ENCODE measurements around the gene SLC9A1. TPM values are rescaled to one million over a fixed set of nuclear protein-coding genes. Genes with fewer than 3 reads are reported as not detected.
A peak's percentile ranks its signal among the peaks of the same experiment; 100 is the strongest.

SLC9A1 gene
- polyA plus RNA-seq, 4 donors: 24.7 to 41.3 (median 40.7) TPM

DNA sequence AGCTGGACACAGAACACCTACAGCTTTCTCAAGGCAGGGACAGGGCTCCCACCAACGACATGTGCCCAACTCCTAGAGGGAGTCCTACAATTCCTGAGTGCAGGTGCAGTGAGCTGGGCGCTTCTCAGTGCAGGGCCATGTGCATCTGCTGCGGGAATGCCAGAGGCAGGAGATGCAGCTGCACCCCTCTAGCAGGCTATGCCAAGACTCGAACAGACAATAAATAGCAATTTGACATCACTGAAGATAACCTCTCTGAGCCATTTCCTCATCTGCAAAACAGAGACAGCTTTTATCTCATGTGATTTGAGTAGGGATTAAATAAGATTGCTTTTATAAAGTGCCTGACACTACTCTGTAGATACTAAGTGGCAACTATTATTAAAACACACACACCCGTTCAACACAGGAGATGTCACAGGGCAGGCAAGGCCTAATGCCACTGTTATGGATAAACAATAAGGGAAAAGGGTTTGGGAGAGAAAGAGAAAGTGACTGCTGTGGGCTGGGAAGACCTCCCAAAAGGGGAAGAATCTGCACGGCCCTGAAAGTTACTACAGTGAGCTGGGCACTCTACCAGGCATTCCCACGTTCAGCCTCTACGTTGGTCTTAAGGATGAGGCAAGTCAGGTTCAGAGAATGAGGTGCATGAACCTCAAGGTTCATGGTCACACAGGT is 5.7 kb downstream of the SLC9A1 start:
- no peak for FAIRE-seq
- H3K9me3 ChIP-seq (ENCODE audit: control insufficient read depth in 2 of 2, insufficient read depth in 1 of 2, low read depth in 1 of 2, low read length in 1 of 2): no peaks in the 10 kb centered on the region
- peaks cover 11 to 43% (median 12%) of the 10 kb centered on the region in 3 donors for H3K4me1 ChIP-seq (ENCODE audit: control insufficient read depth in 3 of 3, insufficient read depth in 2 of 3, low read depth in 1 of 3, low read length in 2 of 3)
- no peaks in the 10 kb centered on the region for H3K27me3 ChIP-seq (ENCODE audit: control insufficient read depth in 3 of 3, insufficient read depth in 3 of 3, low read length in 3 of 3)
- WGBS, 3 donors: 45 to 56% (median 52%) methylated on average over 8 of the region's 8 CpGs
- no peak overlapping the region for H3K4me3 ChIP-seq (ENCODE audit: low read depth in 1 of 3, low read length in 3 of 3)
- peaks cover 0 to 43% (median 0%) of the 10 kb centered on the region in 3 donors for H3K36me3 ChIP-seq (ENCODE audit: control insufficient read depth in 3 of 3, insufficient read depth in 2 of 3, low read depth in 1 of 3, low read length in 3 of 3)
- peak overlapping the region in 1 of 3 donors; percentile 22 for H3K27ac ChIP-seq (ENCODE audit: low read depth in 1 of 3, low read length in 2 of 3)
- no peak for DNase-seq

GRCh38 chr1:27148591-27148990 is 6.3 kb downstream of the SLC9A1 start:
- H3K9me3 ChIP-seq (ENCODE audit: control insufficient read depth in 2 of 2, insufficient read depth in 1 of 2, low read depth in 1 of 2, low read length in 1 of 2): no peaks in the 10 kb centered on the region
- no peaks in the 10 kb centered on the region for H3K27me3 ChIP-seq (ENCODE audit: control insufficient read depth in 3 of 3, insufficient read depth in 3 of 3, low read length in 3 of 3)
- no peak overlapping the region for H3K27ac ChIP-seq (ENCODE audit: low read depth in 1 of 3, low read length in 2 of 3)
- no peak overlapping the region for H3K4me3 ChIP-seq (ENCODE audit: low read depth in 1 of 3, low read length in 3 of 3)
- no peak for DNase-seq
- H3K36me3 ChIP-seq (ENCODE audit: control insufficient read depth in 3 of 3, insufficient read depth in 2 of 3, low read depth in 1 of 3, low read length in 3 of 3): peaks cover 0 to 43% (median 0%) of the 10 kb centered on the region in 3 donors
- peaks cover 6 to 42% (median 11%) of the 10 kb centered on the region in 3 donors for H3K4me1 ChIP-seq (ENCODE audit: control insufficient read depth in 3 of 3, insufficient read depth in 2 of 3, low read depth in 1 of 3, low read length in 2 of 3)
- no peak for FAIRE-seq
- WGBS, 3 donors: 59 to 96% (median 88%) methylated on average over 2 of the region's 2 CpGs

- WGBS, 3 donors: 97 to 100% (median 100%) methylated on average over 1 of the region's 1 CpG
- FAIRE-seq (no peak), DNase-seq (no peak)
- Histone ChIP-seq H3K4me3 (ENCODE audit: low read depth in 1 of 3, low read length in 3 of 3) (no peak overlapping the region), H3K4me1 (ENCODE audit: control insufficient read depth in 3 of 3, insufficient read depth in 2 of 3, low read depth in 1 of 3, low read length in 2 of 3) (peaks cover 10 to 42% (median 17%) of the 10 kb centered on the region in 3 donors), H3K9me3 (ENCODE audit: control insufficient read depth in 2 of 2, insufficient read depth in 1 of 2, low read depth in 1 of 2, low read length in 1 of 2) (no peaks in the 10 kb centered on the region), H3K27me3 (ENCODE audit: control insufficient read depth in 3 of 3, insufficient read depth in 3 of 3, low read length in 3 of 3) (no peaks in the 10 kb centered on the region), H3K36me3 (ENCODE audit: control insufficient read depth in 3 of 3, insufficient read depth in 2 of 3, low read depth in 1 of 3, low read length in 3 of 3) (peaks cover 0 to 43% (median 0%) of the 10 kb centered on the region in 3 donors), H3K27ac (ENCODE audit: low read depth in 1 of 3, low read length in 2 of 3) (no peak overlapping the region)
Measured at GRCh38 chr1:27147842-27148518, 6.9 kb downstream of the SLC9A1 start.

GRCh38 chr1:27145934-27146354 is 9.0 kb downstream of the SLC9A1 start:
- 61 to 81% (median 73%) methylated on average over 7 of the region's 7 CpGs for WGBS, 3 donors
- H3K4me3 ChIP-seq (ENCODE audit: low read depth in 1 of 3, low read length in 3 of 3): no peak overlapping the region
- H3K4me1 ChIP-seq (ENCODE audit: control insufficient read depth in 3 of 3, insufficient read depth in 2 of 3, low read depth in 1 of 3, low read length in 2 of 3): peaks cover 9 to 27% (median 26%) of the 10 kb centered on the region in 3 donors
- no peaks in the 10 kb centered on the region for H3K9me3 ChIP-seq (ENCODE audit: control insufficient read depth in 2 of 2, insufficient read depth in 1 of 2, low read depth in 1 of 2, low read length in 1 of 2)
- DNase-seq (no peak), FAIRE-seq (no peak)
- peak overlapping the region in 2 of 3 donors; percentile 50 to 82 for H3K27ac ChIP-seq (ENCODE audit: low read depth in 1 of 3, low read length in 2 of 3)
- peaks cover 0 to 41% (median 0%) of the 10 kb centered on the region in 3 donors for H3K36me3 ChIP-seq (ENCODE audit: control insufficient read depth in 3 of 3, insufficient read depth in 2 of 3, low read depth in 1 of 3, low read length in 3 of 3)
- H3K27me3 ChIP-seq (ENCODE audit: control insufficient read depth in 3 of 3, insufficient read depth in 3 of 3, low read length in 3 of 3): no peaks in the 10 kb centered on the region

DNA sequence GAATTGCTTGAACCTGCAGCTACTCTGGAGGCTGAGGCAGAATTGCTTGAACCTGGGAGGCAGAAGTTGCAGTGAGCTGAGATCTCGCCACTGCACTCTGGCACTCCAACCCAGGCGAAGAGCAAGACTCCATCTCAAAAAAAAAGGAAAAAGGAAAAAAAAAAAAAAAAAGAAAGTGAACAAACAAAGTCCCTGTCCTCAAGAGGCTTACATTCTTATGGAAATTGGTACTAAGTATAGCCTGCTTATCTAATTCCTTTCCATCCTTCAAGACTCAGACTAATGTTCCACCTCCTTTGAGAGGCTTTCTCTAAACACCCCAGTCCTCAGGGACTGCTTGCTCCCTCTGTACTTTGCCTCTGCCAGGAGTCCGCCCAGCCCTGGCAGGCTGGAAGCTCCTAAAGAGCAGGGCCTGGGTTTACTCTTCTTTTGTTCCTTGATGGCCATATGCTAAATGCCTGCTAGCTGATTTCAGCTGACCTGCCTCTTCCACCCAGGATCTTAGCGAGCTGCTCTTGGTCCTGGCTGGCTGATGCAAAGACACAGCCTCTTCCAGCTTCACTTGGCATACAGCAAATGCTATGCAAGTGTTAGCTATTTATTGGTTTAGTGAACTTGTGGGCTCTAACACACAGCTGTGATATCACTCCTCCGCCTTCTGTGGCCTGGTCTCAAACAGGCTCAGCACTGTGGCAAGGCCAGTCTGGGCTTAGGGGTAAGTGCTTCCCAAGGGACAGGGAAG is 9.8 kb downstream of the SLC9A1 start:
- peak in 1 of 2 donors; percentile 77 for DNase-seq
- Histone ChIP-seq H3K4me3 (ENCODE audit: low read depth in 1 of 3, low read length in 3 of 3) (no peak overlapping the region), H3K36me3 (ENCODE audit: control insufficient read depth in 3 of 3, insufficient read depth in 2 of 3, low read depth in 1 of 3, low read length in 3 of 3) (peaks cover 0 to 38% (median 0%) of the 10 kb centered on the region in 3 donors), H3K4me1 (ENCODE audit: control insufficient read depth in 3 of 3, insufficient read depth in 2 of 3, low read depth in 1 of 3, low read length in 2 of 3) (peaks cover 9 to 29% (median 27%) of the 10 kb centered on the region in 3 donors), H3K9me3 (ENCODE audit: control insufficient read depth in 2 of 2, insufficient read depth in 1 of 2, low read depth in 1 of 2, low read length in 1 of 2) (no peaks in the 10 kb centered on the region), H3K27me3 (ENCODE audit: control insufficient read depth in 3 of 3, insufficient read depth in 3 of 3, low read length in 3 of 3) (no peaks in the 10 kb centered on the region), H3K27ac (ENCODE audit: low read depth in 1 of 3, low read length in 2 of 3) (peak overlapping the region; percentile 59 to 82 (median 79))
- 56 to 70% (median 63%) methylated on average over 5 of the region's 5 CpGs for WGBS, 3 donors
- no peak for FAIRE-seq

DNA sequence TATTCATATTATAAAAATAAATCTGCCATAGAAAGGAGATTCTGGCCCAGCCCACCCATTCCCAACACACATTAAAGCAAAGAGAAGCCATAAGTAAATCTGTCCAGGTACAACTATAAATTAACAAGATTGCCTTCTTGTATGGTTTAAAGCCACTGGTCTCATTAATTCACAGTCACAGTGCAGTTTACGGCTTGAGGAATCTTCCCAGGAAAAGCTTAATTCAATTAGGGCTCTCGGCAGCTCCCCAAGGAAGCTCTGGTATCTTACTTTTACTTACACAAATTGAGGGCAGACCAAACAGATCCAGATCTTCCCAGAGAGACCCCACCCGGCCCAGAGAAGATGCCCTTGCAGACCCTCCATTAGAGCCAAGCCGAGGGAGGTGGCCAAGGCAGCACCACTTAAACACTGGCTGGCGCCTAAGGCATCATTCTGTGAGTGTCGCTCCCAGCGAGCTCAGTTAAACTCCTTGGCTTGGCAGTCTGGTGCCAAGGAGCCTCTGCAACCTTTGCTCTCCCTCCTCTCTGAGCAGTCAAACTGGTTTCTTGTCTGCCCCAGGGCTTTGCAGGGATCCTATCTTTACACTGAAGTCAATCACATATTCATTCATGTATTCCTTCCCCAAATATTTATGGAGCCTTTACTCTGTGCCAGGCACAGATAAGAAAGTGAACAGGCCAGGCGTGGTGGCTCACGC is 10.7 kb downstream of the SLC9A1 start:
- Histone ChIP-seq H3K4me1 (ENCODE audit: control insufficient read depth in 3 of 3, insufficient read depth in 2 of 3, low read depth in 1 of 3, low read length in 2 of 3) (peaks cover 9 to 32% (median 27%) of the 10 kb centered on the region in 3 donors), H3K9me3 (ENCODE audit: control insufficient read depth in 2 of 2, insufficient read depth in 1 of 2, low read depth in 1 of 2, low read length in 1 of 2) (no peaks in the 10 kb centered on the region), H3K4me3 (ENCODE audit: low read depth in 1 of 3, low read length in 3 of 3) (no peak overlapping the region), H3K27me3 (ENCODE audit: control insufficient read depth in 3 of 3, insufficient read depth in 3 of 3, low read length in 3 of 3) (no peaks in the 10 kb centered on the region), H3K27ac (ENCODE audit: low read depth in 1 of 3, low read length in 2 of 3) (peak overlapping the region; percentile 59 to 82 (median 79)), H3K36me3 (ENCODE audit: control insufficient read depth in 3 of 3, insufficient read depth in 2 of 3, low read depth in 1 of 3, low read length in 3 of 3) (peaks cover 0 to 37% (median 0%) of the 10 kb centered on the region in 3 donors)
- 15 to 56% (median 28%) methylated on average over 9 of the region's 9 CpGs for WGBS, 3 donors
- DNase-seq (peak; percentile 83 to 96), FAIRE-seq (no peak)

DNA sequence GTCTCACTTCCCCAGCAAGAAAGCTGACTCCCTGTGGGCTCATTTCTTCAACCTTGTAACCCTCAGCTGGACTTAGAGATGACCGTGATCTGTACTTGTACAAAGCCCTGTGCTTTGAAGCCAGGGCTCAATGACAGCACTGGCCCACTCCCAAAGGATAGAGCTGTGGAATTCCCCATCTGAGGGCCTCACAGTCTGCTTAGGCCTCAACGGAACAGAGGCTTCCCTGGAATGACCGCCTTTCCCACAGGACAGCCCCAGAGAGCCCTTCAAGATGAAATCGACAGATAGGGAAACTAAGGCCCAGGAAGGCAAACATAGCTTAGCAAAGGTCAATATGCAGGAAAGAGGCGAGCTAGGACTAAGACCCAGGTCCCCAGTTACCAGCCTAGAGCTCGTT is 11.5 kb downstream of the SLC9A1 start:
- peaks cover 9 to 38% (median 31%) of the 10 kb centered on the region in 3 donors for H3K4me1 ChIP-seq (ENCODE audit: control insufficient read depth in 3 of 3, insufficient read depth in 2 of 3, low read depth in 1 of 3, low read length in 2 of 3)
- H3K27me3 ChIP-seq (ENCODE audit: control insufficient read depth in 3 of 3, insufficient read depth in 3 of 3, low read length in 3 of 3): no peaks in the 10 kb centered on the region
- FAIRE-seq: no peak
- H3K4me3 ChIP-seq (ENCODE audit: low read depth in 1 of 3, low read length in 3 of 3): no peak overlapping the region
- H3K27ac ChIP-seq (ENCODE audit: low read depth in 1 of 3, low read length in 2 of 3): peak overlapping the region in 2 of 3 donors; percentile 55 to 59
- 57 to 70% (median 61%) methylated on average over 6 of the region's 6 CpGs for WGBS, 3 donors
- H3K9me3 ChIP-seq (ENCODE audit: control insufficient read depth in 2 of 2, insufficient read depth in 1 of 2, low read depth in 1 of 2, low read length in 1 of 2): no peaks in the 10 kb centered on the region
- no peak for DNase-seq
- H3K36me3 ChIP-seq (ENCODE audit: control insufficient read depth in 3 of 3, insufficient read depth in 2 of 3, low read depth in 1 of 3, low read length in 3 of 3): peaks cover 0 to 36% (median 0%) of the 10 kb centered on the region in 3 donors

DNA sequence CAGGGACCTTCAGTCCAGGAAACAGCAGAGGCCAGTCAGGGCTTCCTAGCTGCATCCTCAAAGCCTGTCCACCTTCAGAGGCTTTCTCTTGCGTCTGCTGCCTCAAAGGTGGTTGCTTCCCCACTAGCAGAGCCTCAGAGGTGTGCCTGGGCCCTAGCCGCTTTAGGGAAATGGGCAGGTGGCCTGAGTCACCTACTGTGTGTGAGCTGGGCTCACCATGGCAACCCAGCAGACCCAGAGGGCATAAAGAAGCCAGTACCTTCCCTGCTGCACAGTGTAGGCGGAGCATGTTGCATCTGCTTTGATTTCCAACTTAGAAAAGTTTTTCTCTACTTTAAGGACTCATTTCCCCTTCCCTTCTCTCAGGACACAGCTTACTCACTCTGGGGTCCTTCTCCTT is 12.5 kb downstream of the SLC9A1 start:
- DNase-seq (no peak), FAIRE-seq (no peak)
- peaks cover 12 to 43% (median 40%) of the 10 kb centered on the region in 3 donors for H3K4me1 ChIP-seq (ENCODE audit: control insufficient read depth in 3 of 3, insufficient read depth in 2 of 3, low read depth in 1 of 3, low read length in 2 of 3)

More for the DNA sequence above, 12.5 kb downstream of the SLC9A1 start:
- H3K36me3 ChIP-seq (ENCODE audit: control insufficient read depth in 3 of 3, insufficient read depth in 2 of 3, low read depth in 1 of 3, low read length in 3 of 3): peaks cover 0 to 39% (median 0%) of the 10 kb centered on the region in 3 donors
- 74 to 79% (median 77%) methylated on average over 3 of the region's 3 CpGs for WGBS, 3 donors
- H3K27me3 ChIP-seq (ENCODE audit: control insufficient read depth in 3 of 3, insufficient read depth in 3 of 3, low read length in 3 of 3): no peaks in the 10 kb centered on the region
- H3K27ac ChIP-seq (ENCODE audit: low read depth in 1 of 3, low read length in 2 of 3): peak overlapping the region in 1 of 3 donors; percentile 43
- H3K9me3 ChIP-seq (ENCODE audit: control insufficient read depth in 2 of 2, insufficient read depth in 1 of 2, low read depth in 1 of 2, low read length in 1 of 2): no peaks in the 10 kb centered on the region
- H3K4me3 ChIP-seq (ENCODE audit: low read depth in 1 of 3, low read length in 3 of 3): no peak overlapping the region

Data from small intestine (tissue), 7 donors.